Activated T-cell treated with anti-CD3 and anti-CD28 coated beads, Interleukin-2, amount 50 U/mL, for 4 hours (primary cell): Measurements from ENCODE around the gene WDR3. TPM values are rescaled to one million over a fixed set of nuclear protein-coding genes. Genes with fewer than 3 reads are reported as not detected.
A peak's percentile ranks its signal among the peaks of the same experiment; 100 is the strongest.
"Not testable (repeated sequence)": the region's sequence is repeated elsewhere in the genome, so short reads cannot be mapped to it uniquely, and the experiment has no call there.

Experiments used
- ATAC-seq, 2 donors: fragments of 200-7000 bp; cut with Tn5 transposase; one replicate each; pipeline ENCODE4 v1.10.0; 2021
- DNase-seq: peaks from one replicate; pipeline ENCODE4 v3.0.0-alpha.2; 2020
- H3K27me3 Mint-ChIP-seq: one replicate; pipeline ENCODE4 v1.8.0; 2021; ENCODE audit warnings: low read depth, mixed read lengths
- H3K36me3 Mint-ChIP-seq: one replicate; pipeline ENCODE4 v1.8.0; 2022; ENCODE audit warnings: mixed read lengths; ENCODE audit not compliant: insufficient read depth
- H3K4me1 Mint-ChIP-seq: one replicate; pipeline ENCODE4 v1.8.0; 2021; ENCODE audit warnings: low read depth, mixed read lengths
- H3K4me3 Mint-ChIP-seq: one replicate; pipeline ENCODE4 v1.8.0; 2021; ENCODE audit warnings: mild to moderate bottlenecking, moderate library complexity, mixed read lengths
- H3K9me3 Mint-ChIP-seq: one replicate; pipeline ENCODE4 v1.8.0; 2021; ENCODE audit warnings: mixed read lengths
- total RNA-seq, 3 donors: library from RNA; stranded (reverse); gene quantifications; one replicate each; pipeline ENCODE4 v1.2.1, GENCODE V29; 2021

WDR3 gene
- total RNA-seq, 3 donors from 2014 or later = 110 to 137 (median 125) TPM

DNA sequence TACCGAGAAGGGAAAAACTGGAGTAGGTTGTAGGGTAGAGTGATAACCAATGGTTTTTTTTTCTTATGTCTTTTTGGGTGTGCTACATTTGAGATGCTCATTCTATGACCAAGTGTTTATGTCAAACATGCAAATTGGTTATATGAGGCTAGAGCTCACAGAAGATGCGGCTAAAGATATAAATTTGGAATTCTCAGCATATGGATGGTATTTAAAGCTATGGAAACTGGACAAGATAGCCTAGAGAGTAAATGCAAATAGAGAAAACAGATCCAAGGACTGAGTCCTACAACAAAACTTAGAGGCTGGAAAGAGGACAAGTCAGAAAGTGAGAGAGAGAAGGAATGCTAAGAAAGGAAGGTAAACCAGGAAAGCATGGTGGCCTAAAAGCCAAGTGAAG lies 7.5 kb upstream of the WDR3 start:
- Mint-ChIP-seq H3K4me1 (peaks cover 15% of the 10 kb centered on the region), H3K9me3 (no peaks in the 10 kb centered on the region), H3K27me3 (no peaks in the 10 kb centered on the region), H3K36me3 (peaks cover 32% of the 10 kb centered on the region), H3K4me3 (no peak overlapping the region)
- DNase-seq (no peak), ATAC-seq (no peak)

DNA sequence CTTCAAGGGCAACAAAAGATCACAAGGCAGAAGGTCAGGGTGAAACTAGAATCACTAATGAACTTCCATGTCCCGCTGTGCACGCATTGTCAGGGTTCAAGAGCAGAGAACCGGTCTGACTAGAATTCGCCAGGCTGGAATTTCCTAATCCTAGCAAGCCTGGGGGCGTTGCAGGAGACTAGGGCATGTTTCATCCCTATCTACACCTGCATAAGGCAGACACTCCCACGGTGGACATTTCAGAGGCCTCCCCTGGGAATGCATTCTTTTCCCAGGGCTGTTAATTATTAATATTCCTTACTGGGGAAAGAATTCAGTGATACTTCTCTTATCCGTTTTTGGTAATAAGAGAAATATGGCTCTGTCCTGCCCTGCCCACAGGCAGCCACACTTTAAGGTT lies 6.8 kb upstream of the WDR3 start:
- H3K27me3 Mint-ChIP-seq, ATAC-seq, H3K9me3 Mint-ChIP-seq, DNase-seq, H3K4me3 Mint-ChIP-seq: not testable (repeated sequence)
- H3K36me3 Mint-ChIP-seq = peaks cover 26% of the 10 kb centered on the region
- H3K4me1 Mint-ChIP-seq = peaks cover 18% of the 10 kb centered on the region

DNA sequence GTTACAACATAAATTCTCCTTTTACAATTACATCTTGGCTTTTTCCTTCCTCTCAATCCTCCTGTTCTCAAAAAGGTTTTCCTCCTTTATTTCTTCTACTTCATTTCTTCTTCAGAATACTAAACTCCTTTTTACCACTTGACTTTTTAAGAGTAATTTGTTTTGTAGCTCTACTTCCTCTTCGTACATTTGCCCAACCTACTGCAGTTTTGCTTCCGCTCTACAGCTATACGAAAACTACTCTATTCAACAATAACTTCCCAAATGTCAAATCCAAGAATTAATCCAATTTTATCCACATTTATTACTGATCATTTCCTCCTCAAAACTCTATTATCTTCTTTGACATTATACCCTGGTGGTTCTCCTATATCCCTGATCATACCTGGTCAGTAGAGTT lies 3.6 kb upstream of the WDR3 start:
- Mint-ChIP-seq H3K9me3 (no peaks in the 10 kb centered on the region), H3K27me3 (no peaks in the 10 kb centered on the region), H3K4me1 (peaks cover 37% of the 10 kb centered on the region), H3K4me3 (no peak overlapping the region), H3K36me3 (peaks cover 16% of the 10 kb centered on the region)
- no peak for ATAC-seq
- no peak for DNase-seq

DNA sequence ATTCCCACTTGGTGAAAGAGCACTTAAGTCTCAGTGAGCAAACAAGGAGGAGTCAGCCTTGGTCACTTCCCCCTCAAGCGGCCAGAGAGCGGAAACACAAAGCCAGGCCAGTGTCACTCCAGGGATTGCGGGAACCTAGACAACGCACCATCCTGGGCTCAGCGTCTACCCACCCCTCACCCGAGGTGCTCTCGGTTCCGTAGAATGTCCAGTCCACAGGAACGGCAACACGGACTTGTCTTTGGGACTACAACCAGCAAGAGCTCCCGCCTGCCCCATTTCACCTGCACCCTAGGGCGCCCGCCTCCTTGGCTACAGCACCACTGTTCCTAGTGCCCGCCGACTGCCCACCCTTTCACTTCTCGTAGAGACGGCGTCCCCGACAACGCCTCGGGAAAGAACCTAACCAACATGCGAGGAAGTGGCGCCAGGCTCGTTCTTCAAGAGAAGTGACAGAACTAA lies 627 bp upstream of the WDR3 start:
- H3K27me3 Mint-ChIP-seq = no peaks in the 10 kb centered on the region
- DNase-seq (peak; percentile 16), ATAC-seq (peak; percentile 35 to 36)
- H3K9me3 Mint-ChIP-seq = no peaks in the 10 kb centered on the region
- H3K4me3 Mint-ChIP-seq = peak overlapping the region; percentile 97
- H3K4me1 Mint-ChIP-seq = peaks cover 56% of the 10 kb centered on the region
- H3K36me3 Mint-ChIP-seq = peaks cover 28% of the 10 kb centered on the region

DNA sequence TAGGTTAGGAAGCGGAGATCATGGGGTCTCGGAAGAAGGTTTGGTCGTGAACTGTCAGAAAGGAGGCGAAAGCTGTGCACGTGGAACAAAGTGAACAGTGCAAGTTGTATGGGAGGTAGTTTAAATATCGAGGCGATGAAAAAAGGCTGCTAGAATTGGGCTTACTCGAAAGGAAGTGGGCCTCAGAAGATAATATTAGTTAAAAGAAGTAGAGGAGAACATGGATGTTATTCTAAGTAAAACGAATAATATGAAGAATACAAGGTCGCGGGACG lies 571 bp downstream of the WDR3 start:
- Mint-ChIP-seq H3K9me3 (no peaks in the 10 kb centered on the region), H3K4me3 (peak overlapping the region; percentile 97), H3K27me3 (no peaks in the 10 kb centered on the region), H3K36me3 (peaks cover 32% of the 10 kb centered on the region), H3K4me1 (peaks cover 58% of the 10 kb centered on the region)
- ATAC-seq (peak; percentile 3 to 5), DNase-seq (no peak)

DNA sequence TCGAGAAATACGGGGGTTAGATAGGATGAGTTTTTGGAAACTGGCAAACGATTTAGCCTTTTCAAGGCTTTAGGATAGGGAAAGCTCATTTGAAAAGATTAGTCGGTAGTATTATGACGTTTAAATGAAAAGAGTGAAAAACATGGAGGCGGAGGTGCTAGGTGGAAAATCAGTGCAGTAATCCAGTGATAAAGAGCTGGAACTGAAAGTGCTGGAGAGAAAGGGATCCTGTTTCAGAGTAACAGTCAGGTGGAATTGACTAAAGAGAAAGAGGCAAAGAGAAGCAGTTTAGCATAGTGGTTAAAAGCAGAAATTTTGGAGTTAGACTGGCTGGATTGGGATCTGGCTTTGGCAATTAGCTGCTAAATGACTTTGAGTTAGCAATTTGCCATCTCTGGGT lies 945 bp downstream of the WDR3 start:
- Mint-ChIP-seq H3K4me1 (peaks cover 58% of the 10 kb centered on the region), H3K4me3 (peak overlapping the region; percentile 97), H3K36me3 (peaks cover 32% of the 10 kb centered on the region), H3K27me3 (no peaks in the 10 kb centered on the region), H3K9me3 (no peaks in the 10 kb centered on the region)
- ATAC-seq = no peak
- no peak for DNase-seq

DNA sequence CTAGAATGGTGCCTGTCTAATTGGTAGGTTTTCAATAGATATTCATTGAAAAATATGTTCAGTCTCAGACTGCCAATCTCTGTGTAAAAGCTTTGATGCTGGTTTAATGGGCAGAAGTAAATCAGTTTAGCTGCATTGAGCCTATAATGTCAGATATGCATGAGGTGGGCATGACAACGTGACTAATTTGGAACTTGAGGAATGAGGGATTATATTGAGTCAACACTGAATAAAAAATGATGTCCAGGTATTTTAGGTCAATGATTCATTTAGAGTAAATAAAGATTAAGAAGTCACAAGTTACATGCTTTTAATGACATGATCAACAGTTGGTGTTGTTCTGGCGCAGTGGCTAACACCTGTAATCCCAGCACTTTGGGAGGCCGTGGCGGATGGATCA lies 3.0 kb downstream of the WDR3 start:
- no peak overlapping the region for H3K4me3 Mint-ChIP-seq
- peaks cover 36% of the 10 kb centered on the region for H3K36me3 Mint-ChIP-seq
- H3K4me1 Mint-ChIP-seq = peaks cover 43% of the 10 kb centered on the region
- no peak for ATAC-seq
- no peaks in the 10 kb centered on the region for H3K27me3 Mint-ChIP-seq
- H3K9me3 Mint-ChIP-seq = no peaks in the 10 kb centered on the region
- no peak for DNase-seq

DNA sequence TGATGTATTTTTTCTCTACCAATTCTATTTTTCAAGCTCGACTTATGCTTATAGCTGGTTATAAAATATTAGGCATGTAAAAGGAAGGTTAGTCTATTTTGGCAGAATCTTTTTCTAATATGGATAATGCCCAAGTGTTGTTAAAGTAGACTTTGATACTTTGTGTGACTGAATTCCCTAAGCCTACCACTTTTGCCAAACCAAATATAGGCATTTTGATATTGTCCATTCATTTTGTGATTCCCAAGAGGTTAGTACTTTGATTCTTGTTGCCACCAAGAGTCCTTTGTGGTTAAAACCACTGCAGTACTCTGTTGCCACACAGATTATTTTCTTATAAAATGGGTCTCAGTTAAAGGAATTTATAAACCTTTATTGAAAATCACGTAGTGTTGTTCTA lies 4.2 kb downstream of the WDR3 start:
- peaks cover 35% of the 10 kb centered on the region for H3K4me1 Mint-ChIP-seq

DNA sequence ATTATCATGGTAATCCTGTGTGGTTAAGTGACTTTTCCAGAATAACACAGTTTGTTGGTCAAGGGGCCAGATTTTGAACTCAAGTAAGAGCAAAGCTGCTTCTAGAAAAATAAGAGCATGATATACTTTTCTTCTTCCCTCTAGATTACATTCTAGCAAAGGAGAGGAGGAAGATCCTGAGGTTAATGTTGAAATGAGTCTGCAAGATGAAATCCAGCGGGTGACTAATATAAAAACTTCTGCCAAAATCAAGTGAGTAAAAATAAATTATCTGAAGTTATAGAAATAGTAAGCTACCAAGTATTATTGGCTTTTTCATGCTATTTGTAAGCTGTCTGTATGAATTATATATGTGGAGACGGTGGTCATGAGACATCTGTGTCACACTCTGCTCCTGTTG lies 12.8 kb downstream of the WDR3 start:
- Mint-ChIP-seq H3K36me3 (peaks cover 64% of the 10 kb centered on the region), H3K4me3 (no peak overlapping the region), H3K4me1 (no peaks in the 10 kb centered on the region), H3K9me3 (no peaks in the 10 kb centered on the region), H3K27me3 (no peaks in the 10 kb centered on the region)
- ATAC-seq (no peak), DNase-seq (no peak)

More for the DNA sequence above, 4.2 kb downstream of the WDR3 start:
- DNase-seq (no peak), ATAC-seq (no peak)
- Mint-ChIP-seq H3K9me3 (no peaks in the 10 kb centered on the region), H3K4me3 (no peak overlapping the region), H3K36me3 (peaks cover 48% of the 10 kb centered on the region), H3K27me3 (no peaks in the 10 kb centered on the region)

DNA sequence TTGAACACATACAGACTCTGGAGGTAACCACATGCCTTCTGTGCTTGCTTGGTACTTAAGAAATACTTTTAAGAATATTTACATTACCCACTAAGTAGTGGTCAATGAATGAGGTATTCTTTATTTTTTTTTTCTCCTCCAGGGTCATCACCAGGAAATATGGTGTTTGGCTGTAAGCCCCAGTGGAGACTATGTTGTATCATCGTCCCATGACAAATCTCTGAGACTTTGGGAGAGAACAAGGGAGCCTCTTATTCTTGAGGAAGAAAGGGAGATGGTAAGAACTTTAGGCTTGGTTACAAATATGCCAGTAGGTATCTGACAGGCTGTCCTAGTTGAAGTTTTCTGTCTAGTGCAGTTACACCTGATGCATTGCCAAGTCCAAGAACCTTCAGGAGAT lies 22.8 kb downstream of the WDR3 start:
- no peaks in the 10 kb centered on the region for H3K27me3 Mint-ChIP-seq

DNA sequence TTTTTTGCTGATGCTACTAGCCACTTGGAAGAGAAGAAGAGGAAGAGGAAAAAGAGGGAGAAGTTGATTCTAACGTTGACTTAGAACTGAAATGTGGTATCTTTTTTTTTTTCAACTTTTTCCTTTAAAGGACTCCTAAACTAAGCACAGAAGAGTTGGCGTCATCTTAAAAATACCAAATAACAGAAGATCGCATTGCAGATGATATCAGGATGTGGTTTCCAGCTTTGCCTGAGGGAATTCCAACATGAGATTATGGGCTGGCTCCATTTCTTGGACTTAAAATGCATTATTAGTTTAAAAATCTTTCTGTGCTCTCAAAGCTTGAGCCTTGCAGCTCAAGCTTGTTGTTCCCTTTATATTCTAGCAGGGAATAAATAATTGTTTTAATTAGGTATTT lies 29.8 kb downstream of the WDR3 start:
- Mint-ChIP-seq H3K4me3 (no peak overlapping the region), H3K27me3 (no peaks in the 10 kb centered on the region), H3K4me1 (peaks cover 5% of the 10 kb centered on the region), H3K9me3 (no peaks in the 10 kb centered on the region), H3K36me3 (peaks cover 48% of the 10 kb centered on the region)
- ATAC-seq (no peak), DNase-seq (no peak)

More for the DNA sequence above, 22.8 kb downstream of the WDR3 start:
- DNase-seq = no peak
- Mint-ChIP-seq H3K4me3 (no peak overlapping the region), H3K9me3 (no peaks in the 10 kb centered on the region), H3K36me3 (peaks cover 65% of the 10 kb centered on the region), H3K4me1 (no peaks in the 10 kb centered on the region)
- ATAC-seq = no peak

DNA sequence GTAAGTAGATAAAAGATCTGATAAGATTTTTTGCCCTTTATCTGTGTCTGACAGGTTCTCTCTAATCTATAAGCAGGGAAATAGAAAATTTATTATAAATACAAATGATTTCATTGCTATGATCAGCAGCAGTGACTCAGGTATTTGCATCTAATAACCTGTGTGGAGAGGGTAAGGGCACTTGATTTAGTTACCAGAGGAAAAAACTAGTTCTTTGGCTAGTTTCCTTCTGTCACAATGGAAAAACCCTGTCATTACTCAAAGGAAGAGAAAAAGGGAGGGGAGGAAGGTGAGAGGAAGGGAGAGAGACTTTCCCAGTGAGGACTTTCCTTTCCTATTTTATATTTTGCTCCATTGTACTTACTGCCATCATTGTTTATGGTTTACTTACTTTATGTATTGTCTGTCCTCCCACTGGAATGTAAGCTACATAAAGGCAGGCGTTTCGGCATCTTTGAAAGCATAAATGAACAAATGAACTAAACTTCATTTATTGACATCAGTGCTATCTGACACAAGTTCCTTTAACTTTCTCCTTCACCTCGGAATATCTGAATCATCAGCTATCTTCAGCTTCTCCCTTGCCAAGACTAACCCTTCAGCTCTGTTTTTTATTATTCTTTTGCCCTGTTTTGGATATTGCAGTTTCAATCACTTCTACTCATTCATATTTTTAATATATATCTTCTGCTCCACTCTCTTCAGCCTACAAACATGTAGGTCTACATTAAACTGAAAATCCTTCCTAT lies 34.9 kb downstream of the WDR3 start:
- ATAC-seq (no peak), DNase-seq (no peak)
- Mint-ChIP-seq H3K36me3 (peaks cover 13% of the 10 kb centered on the region), H3K27me3 (no peaks in the 10 kb centered on the region), H3K4me3 (no peak overlapping the region), H3K9me3 (no peaks in the 10 kb centered on the region), H3K4me1 (peaks cover 14% of the 10 kb centered on the region)

DNA sequence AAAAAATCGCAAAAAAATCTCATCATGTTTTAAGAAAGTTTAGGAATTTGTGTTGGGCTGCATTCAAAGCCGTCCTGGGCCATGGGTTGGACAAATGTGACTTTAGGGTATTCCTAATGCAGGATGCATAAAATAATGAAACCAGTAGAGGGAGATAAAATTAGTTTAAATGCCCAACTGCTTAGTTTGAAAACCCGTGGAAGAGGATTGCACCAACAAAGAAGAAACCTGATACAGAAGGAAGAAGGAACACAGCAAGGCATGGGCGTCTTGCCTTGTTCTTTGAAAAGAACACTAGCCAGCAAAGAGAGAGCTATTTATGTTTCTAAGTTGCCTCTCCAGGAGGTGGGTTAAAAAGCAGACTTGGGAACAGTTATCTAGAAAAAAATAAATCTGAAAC lies 37.9 kb downstream of the WDR3 start:
- DNase-seq (no peak), ATAC-seq (no peak)
- Mint-ChIP-seq H3K4me1 (peaks cover 14% of the 10 kb centered on the region), H3K4me3 (no peak overlapping the region), H3K36me3 (peaks cover 3% of the 10 kb centered on the region), H3K27me3 (peaks cover 3% of the 10 kb centered on the region), H3K9me3 (no peaks in the 10 kb centered on the region)

DNA sequence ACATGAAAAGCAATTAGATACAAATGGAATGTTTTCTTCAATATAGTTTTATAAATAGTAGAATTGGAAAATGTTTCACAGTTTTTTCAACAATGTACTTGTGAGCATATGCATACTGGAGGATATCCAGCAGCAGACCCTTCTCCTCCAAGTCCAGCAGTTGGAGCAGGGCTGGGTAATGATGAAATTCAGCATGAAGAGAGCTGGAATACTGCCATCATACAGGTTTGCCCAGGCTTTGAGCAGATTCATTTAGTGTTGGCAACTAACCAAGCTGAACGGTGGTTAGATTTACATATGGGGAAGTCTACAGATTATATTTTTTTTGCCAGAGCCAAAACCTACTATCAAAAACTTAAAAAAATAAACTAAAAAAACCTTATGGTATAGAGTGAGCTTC lies 38.3 kb downstream of the WDR3 start:
- H3K4me1 Mint-ChIP-seq = peaks cover 14% of the 10 kb centered on the region
- no peaks in the 10 kb centered on the region for H3K9me3 Mint-ChIP-seq
- no peak for DNase-seq
- no peak for ATAC-seq
- peaks cover 3% of the 10 kb centered on the region for H3K36me3 Mint-ChIP-seq
- peaks cover 3% of the 10 kb centered on the region for H3K27me3 Mint-ChIP-seq
- no peak overlapping the region for H3K4me3 Mint-ChIP-seq

DNA sequence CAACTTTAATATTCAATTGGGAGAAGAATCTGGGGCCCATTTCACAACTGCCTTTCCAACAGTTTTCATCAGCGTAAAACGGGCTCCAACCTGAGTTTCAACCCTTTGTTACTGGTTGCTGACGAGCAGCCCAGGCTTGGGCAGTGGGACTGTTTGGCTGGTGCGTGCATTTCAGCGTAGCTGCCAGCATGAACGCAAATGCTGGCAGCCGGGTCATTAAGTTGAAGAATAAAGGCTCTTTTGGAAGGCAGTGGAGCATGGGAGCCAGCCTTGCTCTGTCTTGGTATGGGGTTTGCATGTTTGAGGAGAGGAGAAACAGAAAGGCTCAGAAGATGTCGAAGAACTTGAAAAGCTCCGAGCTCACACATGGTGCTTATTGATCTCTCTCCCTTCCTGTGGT lies 40.7 kb downstream of the WDR3 start:
- ATAC-seq = no peak
- H3K4me3 Mint-ChIP-seq = no peak overlapping the region
- no peak for DNase-seq
- H3K9me3 Mint-ChIP-seq = no peaks in the 10 kb centered on the region
- H3K4me1 Mint-ChIP-seq = peaks cover under 1% of the 10 kb centered on the region
- H3K36me3 Mint-ChIP-seq = peaks cover 2% of the 10 kb centered on the region
- peaks cover 3% of the 10 kb centered on the region for H3K27me3 Mint-ChIP-seq
